ENCODE measurements around the gene QRFP.

- TF ChIP-seq, protein P1, sequence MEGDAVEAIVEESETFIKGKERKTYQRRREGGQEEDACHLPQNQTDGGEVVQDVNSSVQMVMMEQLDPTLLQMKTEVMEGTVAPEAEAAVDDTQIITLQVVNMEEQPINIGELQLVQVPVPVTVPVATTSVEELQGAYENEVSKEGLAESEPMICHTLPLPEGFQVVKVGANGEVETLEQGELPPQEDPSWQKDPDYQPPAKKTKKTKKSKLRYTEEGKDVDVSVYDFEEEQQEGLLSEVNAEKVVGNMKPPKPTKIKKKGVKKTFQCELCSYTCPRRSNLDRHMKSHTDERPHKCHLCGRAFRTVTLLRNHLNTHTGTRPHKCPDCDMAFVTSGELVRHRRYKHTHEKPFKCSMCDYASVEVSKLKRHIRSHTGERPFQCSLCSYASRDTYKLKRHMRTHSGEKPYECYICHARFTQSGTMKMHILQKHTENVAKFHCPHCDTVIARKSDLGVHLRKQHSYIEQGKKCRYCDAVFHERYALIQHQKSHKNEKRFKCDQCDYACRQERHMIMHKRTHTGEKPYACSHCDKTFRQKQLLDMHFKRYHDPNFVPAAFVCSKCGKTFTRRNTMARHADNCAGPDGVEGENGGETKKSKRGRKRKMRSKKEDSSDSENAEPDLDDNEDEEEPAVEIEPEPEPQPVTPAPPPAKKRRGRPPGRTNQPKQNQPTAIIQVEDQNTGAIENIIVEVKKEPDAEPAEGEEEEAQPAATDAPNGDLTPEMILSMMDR (IDR thresholded peaks at IDR 0.05; ENCODE audit: insufficient read depth, low read length, poor library complexity, severe bottlenecking): no peak
- no peak for TF ChIP-seq EZH2phosphoT487 (conservative IDR thresholded peaks at IDR 0.05; ENCODE audit: low read length)
Measured at GRCh38 chr9:130920233-130920632, 23.6 kb upstream of the QRFP start.

Data from SU-DHL-6 (cell line).